T-helper 17 cell (primary cell): Measurements from ENCODE around the gene ANKS6. TPM values are rescaled to one million over a fixed set of nuclear protein-coding genes. Genes with fewer than 3 reads are reported as not detected.

Source experiments
- ATAC-seq: fragments of 150-1000 bp; cut with Tn5 transposase; 2 replicates; pipeline ENCODE4 v1.10.0; 2021; ENCODE audit warnings: mild to moderate bottlenecking, moderate library complexity
- DNase-seq, 3 donors: peaks; one replicate each; pipeline versions ENCODE4 v3.0.0 to v3.0.0-alpha.2; 2020 to 2021
- H3K9me3 ChIP-seq: one replicate; pipeline ENCODE4 v1.7.0; 2013; ENCODE audit warnings: low read length, mild to moderate bottlenecking; ENCODE audit not compliant: control insufficient read depth, poor library complexity, severe bottlenecking
- H3K27ac Mint-ChIP-seq: one replicate; pipeline ENCODE4 v1.8.0; 2022; ENCODE audit warnings: mild to moderate bottlenecking, moderate library complexity, mixed read lengths
- H3K27me3 Mint-ChIP-seq: one replicate; pipeline ENCODE4 v1.8.0; 2022; ENCODE audit warnings: mixed read lengths
- H3K36me3 Mint-ChIP-seq: one replicate; pipeline ENCODE4 v1.8.0; 2022; ENCODE audit warnings: low read depth, mixed read lengths
- H3K4me1 Mint-ChIP-seq: one replicate; pipeline ENCODE4 v1.8.0; 2022; ENCODE audit warnings: mild to moderate bottlenecking, mixed read lengths
- H3K4me3 Mint-ChIP-seq: one replicate; pipeline ENCODE4 v1.8.0; 2022; ENCODE audit warnings: mild to moderate bottlenecking, moderate library complexity, mixed read lengths
- total RNA-seq, 4 donors: library from RNA in 2 of 4; stranded (reverse) in 2 of 4; gene quantifications; one replicate each; pipeline ENCODE4 v1.2.3 and lab custom pipeline; 2022 to 2026

Gene ANKS6
- 10 to 100 TPM in 1 of 2 donors, 1 to 10 TPM in 1; 9.6 to 10.0 TPM for total RNA-seq
- 14.2 to 15.5 reads per million in 2 donors for total RNA-seq (lab: John Stamatoyannopoulos, UW)

DNA sequence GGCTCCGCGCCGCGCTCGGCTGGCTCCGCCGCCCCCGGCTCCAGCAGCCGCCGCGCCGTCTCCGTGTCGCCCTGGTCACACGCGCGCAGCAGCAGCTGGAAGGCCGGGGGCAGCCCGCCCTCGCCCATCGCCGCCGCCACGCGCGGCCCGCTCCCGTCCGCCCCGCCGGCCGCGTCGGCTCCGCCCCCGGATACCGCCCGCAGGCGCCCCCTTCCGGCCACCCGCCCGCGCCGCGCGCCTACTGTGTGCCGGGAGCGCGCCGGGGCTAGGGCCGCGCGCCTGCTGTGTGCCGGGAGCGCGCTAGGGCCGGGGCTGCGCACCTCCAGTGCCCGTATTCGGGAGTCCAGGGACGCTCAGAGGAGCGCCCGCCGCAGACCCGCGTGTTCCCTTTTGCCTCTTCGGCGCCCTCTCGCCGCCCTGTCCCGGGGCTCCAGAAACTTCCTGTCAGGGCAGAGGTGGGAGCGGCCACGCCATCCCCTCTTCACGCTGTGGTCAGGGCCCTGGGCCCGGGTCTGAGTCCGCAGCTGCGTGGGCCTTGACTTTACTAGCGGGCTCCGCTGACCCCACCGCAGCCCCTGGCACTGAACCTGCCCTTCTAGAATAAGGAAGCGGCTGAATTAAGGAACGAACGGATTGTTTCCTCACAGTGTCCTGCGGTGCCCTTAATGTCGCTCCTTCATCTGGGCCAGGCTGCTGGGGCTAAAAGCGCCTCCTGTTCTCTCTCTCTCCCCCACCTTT lies at the start of gene ANKS6:
Gene ANKS6, minus strand, starts transcription at position 192 of the 738 bp plus-strand sequence. Its CDS starts 64 bp downstream, at position 128.
- H3K36me3 Mint-ChIP-seq = no peaks in the 10 kb centered on the region

DNA sequence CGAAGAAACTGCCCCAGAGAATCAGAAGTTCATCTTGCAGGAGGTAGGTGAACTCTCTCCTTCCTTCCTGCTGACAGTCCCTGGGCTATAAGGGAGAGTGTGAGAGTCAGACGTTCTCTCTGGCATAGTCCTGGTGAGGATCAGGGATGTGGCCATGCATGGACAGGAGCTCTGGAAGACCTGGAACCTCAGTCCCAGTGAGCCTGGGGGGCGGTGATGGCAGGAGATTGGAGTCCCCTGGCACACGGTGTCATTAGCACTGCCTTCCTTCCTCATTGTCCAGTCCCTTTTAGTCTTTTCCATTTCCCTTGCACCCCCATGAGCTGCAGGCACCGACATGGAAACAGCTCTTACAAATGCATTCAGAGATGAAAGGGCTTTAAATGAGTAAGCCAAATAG lies 49.7 kb upstream of the ANKS6 start:
- Mint-ChIP-seq H3K27me3 (no peaks in the 10 kb centered on the region), H3K27ac (no peak overlapping the region), H3K4me3 (no peak overlapping the region), H3K36me3 (peaks cover 4% of the 10 kb centered on the region), H3K4me1 (peaks cover 5% of the 10 kb centered on the region)
- DNase-seq (no peak), ATAC-seq (no peak)
- no peaks in the 10 kb centered on the region for H3K9me3 ChIP-seq

More for the DNA sequence above, at the start of gene ANKS6:
- DNase-seq = peak; percentile 73 to 88 (median 84)
- no peaks in the 10 kb centered on the region for H3K9me3 ChIP-seq
- Mint-ChIP-seq H3K4me1 (peaks cover 29% of the 10 kb centered on the region), H3K27ac (peak within 1 kb of the TSS; percentile 90), H3K4me3 (peak within 1 kb of the TSS; percentile 91), H3K27me3 (no peaks in the 10 kb centered on the region)
- peak; percentile 97 for ATAC-seq

DNA sequence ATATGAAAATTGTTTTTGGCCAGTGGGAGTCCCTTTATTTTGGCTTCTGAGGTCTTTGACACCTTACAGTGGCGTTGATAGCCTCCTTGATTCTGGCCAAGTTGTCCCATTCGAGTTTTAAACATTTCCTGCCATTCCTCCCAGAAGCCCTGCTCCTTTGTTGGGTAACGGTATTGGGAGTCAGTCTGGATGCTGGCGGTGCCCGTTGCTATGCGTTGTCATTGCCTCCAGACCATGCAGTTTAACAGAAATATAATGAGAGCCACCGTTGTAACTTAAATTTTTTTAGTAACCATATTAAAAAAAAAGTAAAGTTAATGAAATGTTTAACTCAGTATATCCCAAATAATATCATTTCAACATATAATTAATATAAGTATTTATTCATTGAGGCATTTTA lies 46.2 kb upstream of the ANKS6 start:
- Mint-ChIP-seq H3K4me3 (no peak overlapping the region), H3K36me3 (peaks cover 12% of the 10 kb centered on the region), H3K4me1 (peaks cover 2% of the 10 kb centered on the region), H3K27ac (no peak overlapping the region), H3K27me3 (no peaks in the 10 kb centered on the region)
- ATAC-seq (no peak), DNase-seq (no peak)
- H3K9me3 ChIP-seq = no peaks in the 10 kb centered on the region

GRCh38 chr9:98839724-98840123 lies 43.4 kb upstream of the ANKS6 start:
- Mint-ChIP-seq H3K4me3 (no peak overlapping the region), H3K27me3 (no peaks in the 10 kb centered on the region)

GRCh38 chr9:98838868-98839565 lies 42.7 kb upstream of the ANKS6 start:
- no peaks in the 10 kb centered on the region for H3K4me1 Mint-ChIP-seq
- no peak for ATAC-seq
- no peak overlapping the region for H3K4me3 Mint-ChIP-seq
- H3K9me3 ChIP-seq = no peaks in the 10 kb centered on the region
- no peaks in the 10 kb centered on the region for H3K27me3 Mint-ChIP-seq
- H3K27ac Mint-ChIP-seq = peak overlapping the region; percentile 24
- no peak for DNase-seq
- peaks cover 17% of the 10 kb centered on the region for H3K36me3 Mint-ChIP-seq

More at GRCh38 chr9:98839724-98840123, 43.4 kb upstream of the ANKS6 start:
- ATAC-seq = no peak
- no peak for DNase-seq
- H3K27ac Mint-ChIP-seq = no peak overlapping the region
- peaks cover 2% of the 10 kb centered on the region for H3K4me1 Mint-ChIP-seq
- H3K9me3 ChIP-seq = no peaks in the 10 kb centered on the region
- peaks cover 18% of the 10 kb centered on the region for H3K36me3 Mint-ChIP-seq

GRCh38 chr9:98838155-98838867 lies 42.0 kb upstream of the ANKS6 start:
- H3K9me3 ChIP-seq = no peaks in the 10 kb centered on the region
- H3K4me3 Mint-ChIP-seq = no peak overlapping the region
- H3K27ac Mint-ChIP-seq = no peak overlapping the region
- no peak for DNase-seq
- H3K36me3 Mint-ChIP-seq = peaks cover 19% of the 10 kb centered on the region
- H3K27me3 Mint-ChIP-seq = no peaks in the 10 kb centered on the region
- ATAC-seq = no peak
- peaks cover 2% of the 10 kb centered on the region for H3K4me1 Mint-ChIP-seq

- no peak for ATAC-seq
- H3K4me3 Mint-ChIP-seq = no peak overlapping the region
These were observed 41.2 kb upstream of the ANKS6 start for GRCh38 chr9:98837516-98837915.

GRCh38 chr9:98836206-98836605 lies 39.9 kb upstream of the ANKS6 start:
- no peak for DNase-seq
- no peak overlapping the region for H3K4me3 Mint-ChIP-seq
- H3K4me1 Mint-ChIP-seq = peaks cover 6% of the 10 kb centered on the region
- H3K36me3 Mint-ChIP-seq = peaks cover 23% of the 10 kb centered on the region
- H3K27ac Mint-ChIP-seq = peak overlapping the region; percentile 72
- H3K27me3 Mint-ChIP-seq = no peaks in the 10 kb centered on the region
- no peaks in the 10 kb centered on the region for H3K9me3 ChIP-seq
- ATAC-seq = no peak

More at GRCh38 chr9:98837516-98837915, 41.2 kb upstream of the ANKS6 start:
- no peaks in the 10 kb centered on the region for H3K9me3 ChIP-seq
- Mint-ChIP-seq H3K36me3 (peaks cover 24% of the 10 kb centered on the region), H3K27ac (no peak overlapping the region), H3K4me1 (peaks cover 6% of the 10 kb centered on the region), H3K27me3 (no peaks in the 10 kb centered on the region)
- DNase-seq = no peak

DNA sequence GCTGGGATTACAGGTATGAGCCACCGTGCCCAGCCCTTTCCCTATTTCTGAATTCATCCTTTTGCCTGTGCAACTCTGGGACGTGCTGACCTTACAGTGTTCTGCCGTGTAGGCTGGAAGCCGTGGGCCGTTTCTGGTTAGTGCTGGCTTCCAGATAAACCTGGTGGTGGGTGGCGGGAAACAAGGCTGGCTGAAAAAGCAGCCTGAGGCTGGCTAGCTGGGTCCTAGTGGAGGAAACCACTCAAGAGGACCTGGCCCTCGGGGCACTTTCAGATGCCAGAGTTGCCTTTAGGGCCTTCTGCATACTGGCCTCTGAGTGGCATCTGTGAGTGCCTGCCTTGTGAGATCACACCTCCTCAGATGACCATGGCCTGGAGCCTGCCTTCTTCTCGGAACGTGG lies 38.0 kb upstream of the ANKS6 start:
- Mint-ChIP-seq H3K36me3 (peaks cover 23% of the 10 kb centered on the region), H3K4me1 (peaks cover 6% of the 10 kb centered on the region), H3K27me3 (no peaks in the 10 kb centered on the region), H3K27ac (no peak overlapping the region), H3K4me3 (no peak overlapping the region)
- no peak for ATAC-seq
- H3K9me3 ChIP-seq = no peaks in the 10 kb centered on the region
- DNase-seq = no peak

DNA sequence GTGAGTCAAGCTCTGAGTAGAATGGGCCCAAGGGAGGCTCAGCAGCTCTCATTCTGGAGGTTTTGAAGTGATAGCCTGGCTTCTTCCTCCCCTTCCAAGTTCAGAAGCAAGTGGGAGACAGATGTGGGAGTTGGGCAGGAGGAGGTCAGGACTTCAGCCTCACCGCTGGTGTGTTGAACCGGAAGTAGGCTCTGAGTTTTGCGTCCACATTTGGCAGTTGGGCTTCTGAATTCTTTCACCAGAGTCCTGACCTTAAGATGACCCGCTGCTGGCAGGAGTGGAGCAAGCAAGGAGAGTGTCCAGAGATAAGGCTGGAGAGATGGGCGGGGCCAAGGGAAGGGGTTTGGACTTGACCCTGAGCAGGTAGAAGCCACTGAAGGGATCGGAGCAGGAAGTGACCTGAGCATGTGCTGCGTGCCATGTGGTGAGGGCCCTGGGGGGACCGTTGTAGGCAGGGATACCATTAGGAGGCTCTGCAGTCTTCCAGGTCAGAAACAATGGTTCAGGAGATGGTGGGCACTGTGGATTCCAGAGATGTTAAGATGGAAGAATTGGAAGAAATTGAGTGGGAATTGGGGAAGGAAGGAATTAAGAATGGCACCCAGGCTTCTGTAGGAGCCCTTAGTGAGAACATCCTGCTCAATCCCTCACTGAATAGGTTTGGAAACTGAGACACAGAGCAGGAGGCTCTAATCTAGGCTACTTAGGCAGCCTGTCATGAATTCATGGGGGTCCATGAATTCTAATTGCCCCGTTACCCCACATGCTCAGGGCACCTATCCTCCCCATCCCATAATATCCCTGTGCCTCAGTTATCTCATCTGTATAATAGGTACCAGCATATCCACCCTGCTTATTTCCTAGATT lies 37.0 kb upstream of the ANKS6 start:
- DNase-seq (no peak), ATAC-seq (no peak)
- peaks cover 6% of the 10 kb centered on the region for H3K4me1 Mint-ChIP-seq
- peaks cover 21% of the 10 kb centered on the region for H3K36me3 Mint-ChIP-seq
- no peak overlapping the region for H3K27ac Mint-ChIP-seq
- H3K9me3 ChIP-seq = no peaks in the 10 kb centered on the region
- no peak overlapping the region for H3K4me3 Mint-ChIP-seq
- no peaks in the 10 kb centered on the region for H3K27me3 Mint-ChIP-seq

DNA sequence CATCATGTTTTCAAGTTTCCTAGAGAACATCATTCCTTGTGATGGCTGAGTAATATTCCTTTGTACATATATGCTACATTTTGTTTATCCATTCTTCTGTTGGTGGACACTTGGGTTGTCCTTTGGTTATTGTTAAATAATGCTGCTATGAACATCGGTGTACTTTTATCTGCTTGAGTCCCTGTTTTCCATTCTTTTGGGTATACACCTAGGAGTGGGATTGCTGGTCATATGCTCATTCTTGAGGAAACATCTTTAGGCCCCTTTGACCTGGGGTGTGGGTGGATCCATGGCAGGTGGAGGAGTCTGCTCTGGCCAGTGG lies 36.4 kb upstream of the ANKS6 start:
- Mint-ChIP-seq H3K4me3 (no peak overlapping the region), H3K36me3 (peaks cover 19% of the 10 kb centered on the region), H3K27me3 (no peaks in the 10 kb centered on the region), H3K27ac (no peak overlapping the region), H3K4me1 (peaks cover 8% of the 10 kb centered on the region)
- DNase-seq = no peak
- H3K9me3 ChIP-seq = no peaks in the 10 kb centered on the region
- no peak for ATAC-seq

- H3K4me1 Mint-ChIP-seq = peaks cover 8% of the 10 kb centered on the region
- DNase-seq (no peak), ATAC-seq (no peak)
- H3K27ac Mint-ChIP-seq = no peak overlapping the region
- H3K27me3 Mint-ChIP-seq = no peaks in the 10 kb centered on the region
- H3K9me3 ChIP-seq = no peaks in the 10 kb centered on the region
- no peak overlapping the region for H3K4me3 Mint-ChIP-seq
- peaks cover 19% of the 10 kb centered on the region for H3K36me3 Mint-ChIP-seq
These were observed 35.3 kb upstream of the ANKS6 start for GRCh38 chr9:98831696-98832095.
